HepG2 (cell line): Measurements from ENCODE around the gene SLC9A1. TPM values are rescaled to one million over a fixed set of nuclear protein-coding genes. Genes with fewer than 3 reads are reported as not detected.

Experiments used
- ATAC-seq: fragments of 200-7000 bp; cut with Tn5 transposase; 3 replicates; pipeline ENCODE4 v1.9.1; 2020; ENCODE audit warnings: mild to moderate bottlenecking, moderate library complexity
- BruUV-seq: library from RNA; stranded (reverse); fragments of 400-500 nt; replicated peaks from 2 replicates; lab custom pipeline; 2021; lab: Mats Ljungman, UMichigan
- CTCF ChIA-PET: fragments of 300-600 bp; formaldehyde crosslinking; extraction: SDS; loops from one replicate; lab custom pipeline; 2021; ENCODE audit warnings: low total read pairs, inconsistent platforms, low intra/inter-chr PET ratio; lab: Yijun Ruan, JAX
- POLR2A ChIA-PET: fragments of 350-600 bp; sonication (Branson Sonifier 250); formaldehyde crosslinking; loops from one replicate; lab custom pipeline; 2020; ENCODE audit warnings: antibody characterized with exemption, inconsistent platforms; lab: Yijun Ruan, JAX
- DNase-seq: peaks from one replicate; pipeline ENCODE4 v3.0.0-alpha.2; 2015; ENCODE audit warnings: low spot score
- FAIRE-seq: peaks from 3 replicates; lab custom pipeline; 2011; peaks lifted over from hg19 to GRCh38; lab: Jason Lieb, UNC
- H2AFZ ChIP-seq: one replicate; pipeline ENCODE4 v1.6.1; 2011; ENCODE audit warnings: low read length, inconsistent platforms
- H3K27ac ChIP-seq: fragments of 300-600 bp; 3 replicates; pipeline ENCODE4 v1.8.0; 2011; ENCODE audit warnings: mixed run types, mild to moderate bottlenecking, mixed read lengths, low read length, inconsistent platforms; ENCODE audit not compliant: insufficient read depth; ENCODE audit errors: extremely low read length
- H3K27me3 ChIP-seq, 2 experiments: fragments of 200-600 bp in 1 of 2; 2 replicates in 1 of 2; 3 replicates in 1 of 2; pipeline versions ENCODE4 v1.6.0 to v1.8.0; 2011; ENCODE audit warnings: low read length in 2 of 2, mild to moderate bottlenecking in 2 of 2, moderate library complexity in 2 of 2, inconsistent platforms in 1 of 2; ENCODE audit not compliant: insufficient read depth in 2 of 2, control insufficient read depth in 1 of 2
- H3K36me3 ChIP-seq, 2 experiments: fragments of 200-600 bp in 1 of 2; replicated peaks in 1 of 2; 2 replicates in 1 of 2; 3 replicates in 1 of 2; pipeline versions ENCODE4 v1.5.1 to v1.8.0; 2011; ENCODE audit warnings: low read length in 2 of 2, inconsistent platforms in 1 of 2; ENCODE audit not compliant: insufficient read depth in 2 of 2, control insufficient read depth in 1 of 2
- H3K4me1 ChIP-seq: 2 replicates; pipeline ENCODE4 v1.5.1; 2012; ENCODE audit warnings: low read length, inconsistent platforms; ENCODE audit not compliant: insufficient read depth
- H3K4me2 ChIP-seq: 2 replicates; pipeline ENCODE4 v1.6.0; 2011; ENCODE audit warnings: low read depth, low read length, inconsistent platforms
- H3K4me3 ChIP-seq, 3 experiments: fragments of 200-600 bp in 1 of 3; sonication (generic), shearing (Covaris generic) in 1 of 3; replicated peaks in 1 of 3; 2 replicates each; pipeline ENCODE4 v1.5.1; 2011 to 2016; ENCODE audit warnings: low read length in 3 of 3, inconsistent platforms in 2 of 3, low read depth in 2 of 3, mild to moderate bottlenecking in 2 of 3, control low read depth in 1 of 3, mixed read lengths in 1 of 3; ENCODE audit not compliant: insufficient read depth in 1 of 3
- H3K79me2 ChIP-seq: one replicate; pipeline ENCODE4 v1.6.1; 2011; ENCODE audit warnings: low read length, inconsistent platforms; ENCODE audit not compliant: insufficient read depth
- H3K9ac ChIP-seq: 2 replicates; pipeline ENCODE4 v1.6.0; 2011; ENCODE audit warnings: mild to moderate bottlenecking, low read depth, low read length, inconsistent platforms; ENCODE audit not compliant: insufficient read depth
- H3K9me3 ChIP-seq: 2 replicates; pipeline ENCODE4 v1.5.1; 2012; ENCODE audit warnings: mild to moderate bottlenecking, low read length
- H4K20me1 ChIP-seq: 2 replicates; pipeline ENCODE4 v1.6.0; 2011; ENCODE audit warnings: inconsistent platforms, mild to moderate bottlenecking, low read length, moderate library complexity; ENCODE audit not compliant: insufficient read depth
- ETV6 ChIP-seq: sonication (generic); formaldehyde crosslinking; conservative IDR thresholded peaks from 2 replicates; pipeline ENCODE4 v1.4.0; 2020; ENCODE audit warnings: missing genetic modification reagents
- POGZ ChIP-seq: sonication (generic); formaldehyde crosslinking; IDR thresholded peaks from 2 replicates; pipeline ENCODE4 v1.4.0; 2020; ENCODE audit warnings: mild to moderate bottlenecking, missing genetic modification reagents
- REXO4 ChIP-seq: sonication (generic); formaldehyde crosslinking; IDR thresholded peaks from 2 replicates; pipeline ENCODE4 v1.8.0; 2022; ENCODE audit warnings: missing genetic modification reagents, mild to moderate bottlenecking, borderline replicate concordance
- SAP130 ChIP-seq: IDR thresholded peaks from 2 replicates; pipeline ENCODE4 v1.6.1; 2016; ENCODE audit warnings: low read depth
- ZNF530 ChIP-seq: sonication (generic); formaldehyde crosslinking; IDR thresholded peaks from 2 replicates; pipeline ENCODE4 v1.5.0; 2020; ENCODE audit warnings: low read depth, mild to moderate bottlenecking, missing genetic modification reagents
- ZNF543 ChIP-seq: sonication (generic); formaldehyde crosslinking; IDR thresholded peaks from 2 replicates; pipeline ENCODE4 v1.4.0; 2020; ENCODE audit warnings: mild to moderate bottlenecking, missing genetic modification reagents
- ZNF549 ChIP-seq: sonication (generic); formaldehyde crosslinking; IDR thresholded peaks from 2 replicates; pipeline ENCODE4 v1.5.0; 2020; ENCODE audit warnings: missing genetic modification reagents
- whole genome bisulfite sequencing: methylation state at CpG from one replicate; pipeline ENCODE4 v1.1.6; 2017; ENCODE audit warnings: low lambda C conversion rate; 5-methylcytosine and 5-hydroxymethylcytosine counted together
- in situ Hi-C: cut with HindIII; loops from 2 replicates; pipeline ENCODE4 v1.10.0; 2017; ENCODE audit warnings: low pct_unique_long_range_greater_than_20kb; ENCODE audit not compliant: extremely low pct_ligation_motif_present
- intact Hi-C: fragments of 100-400 bp; cut with micrococcal nuclease; formaldehyde crosslinking; loops from one replicate; pipeline ENCODE4 v1.10.0; 2022; ENCODE audit not compliant: unreplicated experiment
- polyA plus RNA-seq, 8 experiments: library from polyadenylated mRNA; depleted of rRNA in 3 of 8; stranded (reverse) in 7 of 8; unstranded in 1 of 8; fragments of >200 nt; fragmentation: Illumina TruSeq in 4 of 8; extraction: Trizol in 4 of 8; gene quantifications; 2 replicates each; pipeline versions ENCODE4 v1.2.1 to v1.2.3, GENCODE V29; 2011 to 2016; ENCODE audit warnings: low read depth in 4 of 8, missing spikeins in 1 of 8, mixed read lengths in 1 of 8; ENCODE audit not compliant: insufficient read depth in 1 of 8
- total RNA-seq, 5 experiments: library from RNA; depleted of rRNA; stranded (reverse); fragments of >200 nt; fragmentation: Illumina TruSeq; extraction: Trizol; gene quantifications; 2 replicates each; pipeline ENCODE4 v1.2.3, GENCODE V29; 2016; ENCODE audit warnings: low read depth in 1 of 5
- TF ChIP-seq, protein P1 (sequence below): sonication (generic); formaldehyde crosslinking; IDR thresholded peaks from 2 replicates; pipeline ENCODE4 v1.5.0; 2020; ENCODE audit warnings: mild to moderate bottlenecking, low read depth, missing genetic modification reagents, borderline replicate concordance
- TF ChIP-seq, protein P2 (sequence below): sonication (generic); formaldehyde crosslinking; IDR thresholded peaks from 2 replicates; pipeline ENCODE4 v1.5.0; 2020; ENCODE audit warnings: mild to moderate bottlenecking, missing genetic modification reagents
- TF ChIP-seq, protein P3 (sequence below), 2 experiments: sonication (generic) in 1 of 2; formaldehyde crosslinking in 1 of 2; IDR thresholded peaks; 2 replicates each; pipeline versions ENCODE4 v1.5.1 to v1.6.1; 2011 to 2020; ENCODE audit warnings: borderline replicate concordance in 1 of 2, low read depth in 1 of 2, low read length in 1 of 2, mild to moderate bottlenecking in 1 of 2, missing genetic modification reagents in 1 of 2, moderate library complexity in 1 of 2
- TF ChIP-seq, protein P4 (sequence below): sonication (generic); formaldehyde crosslinking; IDR thresholded peaks from 2 replicates; pipeline ENCODE4 v1.8.0; 2022; ENCODE audit warnings: mild to moderate bottlenecking, missing genetic modification reagents, moderate library complexity
- TF ChIP-seq, protein P5 (sequence below): sonication (generic); formaldehyde crosslinking; IDR thresholded peaks from 2 replicates; pipeline ENCODE4 v1.4.0; 2020; ENCODE audit warnings: missing genetic modification reagents

SLC9A1 gene
- total and polyA plus RNA-seq, 2 of the 13 experiments (the other 11 are each of a cell fraction or from before 2014, with no cell fraction given), result 1.4 to 2.9 TPM

DNA sequence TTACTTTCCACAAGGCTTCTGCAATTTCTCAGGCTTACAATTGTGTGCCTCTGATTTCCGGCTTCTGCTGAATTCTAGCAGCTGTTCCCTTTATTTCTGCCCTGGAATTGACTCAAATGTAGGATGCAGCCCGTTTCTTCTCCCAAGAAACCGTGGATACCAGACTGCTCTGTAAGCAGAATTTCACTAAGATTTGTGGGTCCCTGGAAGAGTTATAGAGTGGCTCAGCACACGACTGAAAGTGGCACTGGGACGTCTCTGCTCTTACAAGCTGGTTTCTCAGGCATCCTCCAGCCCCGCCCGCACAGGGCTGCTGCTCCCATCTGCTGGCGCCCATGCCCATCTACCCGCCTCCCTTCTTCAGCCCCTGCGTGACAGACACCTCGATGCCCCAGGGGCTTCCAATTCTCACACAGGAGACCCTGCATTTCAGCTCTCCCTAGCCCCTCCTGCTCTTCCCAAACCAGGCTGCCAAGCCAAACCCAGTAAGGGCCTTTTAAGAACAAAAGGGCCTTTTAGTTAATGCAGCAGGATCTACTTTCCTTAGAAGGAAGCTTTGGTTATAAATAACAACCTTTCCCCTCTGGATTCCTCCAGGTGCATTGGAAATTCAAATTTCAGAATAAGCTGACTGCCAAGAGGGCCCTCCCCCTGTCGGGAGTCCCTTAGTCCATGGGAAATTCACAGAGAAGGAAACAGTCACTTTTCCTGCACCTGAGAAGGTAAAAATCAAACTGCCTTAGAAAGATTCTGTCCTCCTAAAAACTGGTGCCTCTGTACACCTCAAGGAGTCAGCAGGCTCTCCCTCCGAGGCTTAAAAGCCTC is 96.9 kb downstream of the SLC9A1 start (continued):
- no peak for TF ChIP-seq ZNF530 (CRISPR knock-in tag)
- TF ChIP-seq, protein P1, sequence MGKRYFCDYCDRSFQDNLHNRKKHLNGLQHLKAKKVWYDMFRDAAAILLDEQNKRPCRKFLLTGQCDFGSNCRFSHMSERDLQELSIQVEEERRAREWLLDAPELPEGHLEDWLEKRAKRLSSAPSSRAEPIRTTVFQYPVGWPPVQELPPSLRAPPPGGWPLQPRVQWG (CRISPR knock-in tag), result no peak
- TF ChIP-seq, protein P2, sequence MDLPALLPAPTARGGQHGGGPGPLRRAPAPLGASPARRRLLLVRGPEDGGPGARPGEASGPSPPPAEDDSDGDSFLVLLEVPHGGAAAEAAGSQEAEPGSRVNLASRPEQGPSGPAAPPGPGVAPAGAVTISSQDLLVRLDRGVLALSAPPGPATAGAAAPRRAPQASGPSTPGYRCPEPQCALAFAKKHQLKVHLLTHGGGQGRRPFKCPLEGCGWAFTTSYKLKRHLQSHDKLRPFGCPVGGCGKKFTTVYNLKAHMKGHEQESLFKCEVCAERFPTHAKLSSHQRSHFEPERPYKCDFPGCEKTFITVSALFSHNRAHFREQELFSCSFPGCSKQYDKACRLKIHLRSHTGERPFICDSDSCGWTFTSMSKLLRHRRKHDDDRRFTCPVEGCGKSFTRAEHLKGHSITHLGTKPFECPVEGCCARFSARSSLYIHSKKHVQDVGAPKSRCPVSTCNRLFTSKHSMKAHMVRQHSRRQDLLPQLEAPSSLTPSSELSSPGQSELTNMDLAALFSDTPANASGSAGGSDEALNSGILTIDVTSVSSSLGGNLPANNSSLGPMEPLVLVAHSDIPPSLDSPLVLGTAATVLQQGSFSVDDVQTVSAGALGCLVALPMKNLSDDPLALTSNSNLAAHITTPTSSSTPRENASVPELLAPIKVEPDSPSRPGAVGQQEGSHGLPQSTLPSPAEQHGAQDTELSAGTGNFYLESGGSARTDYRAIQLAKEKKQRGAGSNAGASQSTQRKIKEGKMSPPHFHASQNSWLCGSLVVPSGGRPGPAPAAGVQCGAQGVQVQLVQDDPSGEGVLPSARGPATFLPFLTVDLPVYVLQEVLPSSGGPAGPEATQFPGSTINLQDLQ (CRISPR knock-in tag), result no peak
- TF ChIP-seq, protein P3, sequence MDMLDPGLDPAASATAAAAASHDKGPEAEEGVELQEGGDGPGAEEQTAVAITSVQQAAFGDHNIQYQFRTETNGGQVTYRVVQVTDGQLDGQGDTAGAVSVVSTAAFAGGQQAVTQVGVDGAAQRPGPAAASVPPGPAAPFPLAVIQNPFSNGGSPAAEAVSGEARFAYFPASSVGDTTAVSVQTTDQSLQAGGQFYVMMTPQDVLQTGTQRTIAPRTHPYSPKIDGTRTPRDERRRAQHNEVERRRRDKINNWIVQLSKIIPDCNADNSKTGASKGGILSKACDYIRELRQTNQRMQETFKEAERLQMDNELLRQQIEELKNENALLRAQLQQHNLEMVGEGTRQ (IDR thresholded peaks at IDR 0.05; ENCODE audit: low read depth, low read length), result no peak
- TF ChIP-seq, protein P3 (CRISPR knock-in tag; IDR thresholded peaks at IDR 0.05; ENCODE audit: borderline replicate concordance), result no peak
- TF ChIP-seq, all 625 proteins: peak for 0

DNA sequence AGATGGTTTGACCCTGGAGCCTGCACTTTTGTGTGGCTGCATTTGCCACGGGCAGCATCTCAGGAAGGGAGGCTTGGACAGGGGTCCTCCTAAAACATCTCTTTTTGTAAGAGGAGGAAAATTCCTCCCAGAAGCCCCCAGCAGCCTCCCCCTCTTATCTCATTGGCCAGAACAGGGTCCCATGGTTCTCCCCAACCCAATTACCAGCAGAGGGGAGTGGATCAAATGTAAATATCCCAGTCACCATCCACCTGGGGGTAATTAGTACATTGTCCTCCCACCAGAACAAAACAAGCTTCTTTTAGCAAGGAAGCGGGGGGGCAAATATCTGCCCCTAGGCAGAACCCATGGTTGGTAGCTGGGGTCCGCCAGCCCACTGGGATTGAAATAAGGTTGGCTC is 97.5 kb downstream of the SLC9A1 start:
- no peak overlapping the region for H2AFZ ChIP-seq

More for the DNA sequence above, 97.5 kb downstream of the SLC9A1 start:
- intact Hi-C loops, result no loop called here
- TF ChIP-seq POGZ (CRISPR knock-in tag), result no peak
- TF ChIP-seq SAP130 (CRISPR knock-in tag), result no peak
- TF ChIP-seq, protein P4, sequence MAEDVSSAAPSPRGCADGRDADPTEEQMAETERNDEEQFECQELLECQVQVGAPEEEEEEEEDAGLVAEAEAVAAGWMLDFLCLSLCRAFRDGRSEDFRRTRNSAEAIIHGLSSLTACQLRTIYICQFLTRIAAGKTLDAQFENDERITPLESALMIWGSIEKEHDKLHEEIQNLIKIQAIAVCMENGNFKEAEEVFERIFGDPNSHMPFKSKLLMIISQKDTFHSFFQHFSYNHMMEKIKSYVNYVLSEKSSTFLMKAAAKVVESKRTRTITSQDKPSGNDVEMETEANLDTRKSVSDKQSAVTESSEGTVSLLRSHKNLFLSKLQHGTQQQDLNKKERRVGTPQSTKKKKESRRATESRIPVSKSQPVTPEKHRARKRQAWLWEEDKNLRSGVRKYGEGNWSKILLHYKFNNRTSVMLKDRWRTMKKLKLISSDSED, result no peak
- no peak for TF ChIP-seq REXO4
- TF ChIP-seq, protein P5, sequence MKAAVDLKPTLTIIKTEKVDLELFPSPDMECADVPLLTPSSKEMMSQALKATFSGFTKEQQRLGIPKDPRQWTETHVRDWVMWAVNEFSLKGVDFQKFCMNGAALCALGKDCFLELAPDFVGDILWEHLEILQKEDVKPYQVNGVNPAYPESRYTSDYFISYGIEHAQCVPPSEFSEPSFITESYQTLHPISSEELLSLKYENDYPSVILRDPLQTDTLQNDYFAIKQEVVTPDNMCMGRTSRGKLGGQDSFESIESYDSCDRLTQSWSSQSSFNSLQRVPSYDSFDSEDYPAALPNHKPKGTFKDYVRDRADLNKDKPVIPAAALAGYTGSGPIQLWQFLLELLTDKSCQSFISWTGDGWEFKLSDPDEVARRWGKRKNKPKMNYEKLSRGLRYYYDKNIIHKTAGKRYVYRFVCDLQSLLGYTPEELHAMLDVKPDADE (CRISPR knock-in tag), result no peak
- TF ChIP-seq ZNF543 (CRISPR knock-in tag), result no peak
- no peak for TF ChIP-seq ZNF549 (CRISPR knock-in tag)
- TF ChIP-seq ETV6, result no peak
- FAIRE-seq, result no peak
- H3K4me2 ChIP-seq, result no peak overlapping the region
- no peak overlapping the region for H3K27ac ChIP-seq
- no peaks in the 10 kb centered on the region for H3K4me1 ChIP-seq
- H4K20me1 ChIP-seq, result no peaks in the 10 kb centered on the region
- ChIA-PET CTCF (no interaction called here), POLR2A (no interaction called here)
- H3K27me3 ChIP-seq, result peaks cover 0 to 34% of the 10 kb centered on the region in 2 experiments
- no peak overlapping the region for H3K9ac ChIP-seq
- WGBS, result 38% methylated on average over 1 of the region's 3 CpGs
- BruUV-seq, result no TSS peak
- H3K79me2 ChIP-seq, result no peaks in the 10 kb centered on the region
- DNase-seq, result no peak
- ATAC-seq, result no peak
- no peak overlapping the region for H3K4me3 ChIP-seq
- H3K36me3 ChIP-seq, result no peaks in the 10 kb centered on the region
- in situ Hi-C loops, result no loop called here
- no peaks in the 10 kb centered on the region for H3K9me3 ChIP-seq
